ENCODE measurements around the gene ARL3. TPM values are rescaled to one million over a fixed set of nuclear protein-coding genes. Genes with fewer than 3 reads are reported as not detected.

ARL3 gene
- total and polyA plus RNA-seq, 2 experiments from 2014 or later, result 8.5 to 22.6 TPM

- H4K20me1 ChIP-seq (replicated peaks; ENCODE audit: insufficient read depth), result peaks cover 7% of the 10 kb centered on the region; the same call in 1 of the 2 replicates
- DNase-seq (ENCODE audit: low spot score), result peak; percentile 99
- 0 out of 2 replicates have a peak, but pooled peaks cover 3% of the 10 kb centered on the region for H3K27me3 ChIP-seq (ENCODE audit: insufficient read depth)
- Mint-ChIP-seq H3K4me3 (peak overlapping the region; percentile 84), H3K36me3 (ENCODE audit: low read depth) (no peaks in the 10 kb centered on the region; the same call in 2 of the 3 replicates), H3K9me3 (no peaks in the 10 kb centered on the region), H3K4me1 (peaks cover 16% of the 10 kb centered on the region), H3K27ac (peak overlapping the region; percentile 88), H3K27me3 (ENCODE audit: insufficient read depth, low read depth, poor library complexity) (peaks cover 16% of the 10 kb centered on the region)
- peaks cover 21% of the 10 kb centered on the region for H3K79me2 ChIP-seq (replicated peaks; ENCODE audit: insufficient read depth)
- H3K36me3 ChIP-seq (ENCODE audit: insufficient read depth), result no peaks in the 10 kb centered on the region
- no peaks in the 10 kb centered on the region for H3K9me2 ChIP-seq (ENCODE audit: insufficient read depth)
- peaks cover 12% of the 10 kb centered on the region for H3K4me1 ChIP-seq (ENCODE audit: insufficient read depth)
- peak overlapping the region; percentile 95 for H3K4me2 ChIP-seq
- peak overlapping the region; percentile 9; the same call in 1 of the 2 replicates for H2AFZ ChIP-seq
- ATAC-seq, result peak; percentile 64
- peaks cover 17% of the 10 kb centered on the region for H3F3A ChIP-seq (replicated peaks; ENCODE audit: low read depth)
- TF ChIP-seq CREB1 (CRISPR knock-in tag; IDR thresholded peaks at IDR 0.05; ENCODE audit: low read depth) (peak; percentile 52), POLR2AphosphoS5 (IDR thresholded peaks at IDR 0.05; ENCODE audit: low read depth) (peak; percentile 59), JUNB (IDR thresholded peaks at IDR 0.05; ENCODE audit: unreplicated experiment) (no peak)
- H3K27ac ChIP-seq (ENCODE audit: low read depth), result peak overlapping the region; percentile 92
- H3K4me3 ChIP-seq, result peak overlapping the region; percentile 86
Measured at GRCh38 chr10:102641880-102642735, 72.1 kb downstream of the ARL3 start.

- H3K27me3 Mint-ChIP-seq (ENCODE audit: insufficient read depth, low read depth, poor library complexity), result peaks cover 17% of the 10 kb centered on the region
- H2AFZ ChIP-seq, result peak overlapping the region; percentile 9; the same call in 1 of the 2 replicates
- peak overlapping the region; percentile 86 for H3K4me2 ChIP-seq
- ATAC-seq (no peak), DNase-seq (ENCODE audit: low spot score) (no peak)
- peaks cover 4% of the 10 kb centered on the region for H3K4me1 ChIP-seq (ENCODE audit: insufficient read depth)
- H3K9me3 Mint-ChIP-seq, result no peaks in the 10 kb centered on the region; the same call in 1 of the 3 replicates
- H3K27ac ChIP-seq (ENCODE audit: low read depth), result peak overlapping the region; percentile 68; the same call in 1 of the 2 replicates
- peaks cover 10% of the 10 kb centered on the region for H3K4me1 Mint-ChIP-seq
- H3K27ac Mint-ChIP-seq, result peak overlapping the region; percentile 88
- peak overlapping the region; percentile 84 for H3K4me3 Mint-ChIP-seq
- H3K36me3 ChIP-seq (ENCODE audit: insufficient read depth), result no peaks in the 10 kb centered on the region
- 0 out of 2 replicates have a peak, but pooled peaks cover 3% of the 10 kb centered on the region for H3K27me3 ChIP-seq (ENCODE audit: insufficient read depth)
- H3K9me2 ChIP-seq (ENCODE audit: insufficient read depth), result no peaks in the 10 kb centered on the region
- peaks cover 14% of the 10 kb centered on the region for H3K79me2 ChIP-seq (replicated peaks; ENCODE audit: insufficient read depth)
- peak overlapping the region; percentile 86 for H3K4me3 ChIP-seq
- no peaks in the 10 kb centered on the region; the same call in 1 of the 2 replicates for H4K20me1 ChIP-seq (replicated peaks; ENCODE audit: insufficient read depth)
- no peaks in the 10 kb centered on the region; the same call in 2 of the 3 replicates for H3K36me3 Mint-ChIP-seq (ENCODE audit: low read depth)
- peaks cover 22% of the 10 kb centered on the region for H3F3A ChIP-seq (replicated peaks; ENCODE audit: low read depth)
- no peak for TF ChIP-seq ZNF331 (CRISPR knock-in tag; IDR thresholded peaks at IDR 0.05; ENCODE audit: low read depth)
Measured at GRCh38 chr10:102641402-102641801, 72.8 kb downstream of the ARL3 start.

GRCh38 chr10:102639537-102639936, 74.7 kb downstream of the ARL3 start:
- Mint-ChIP-seq H3K27me3 (ENCODE audit: insufficient read depth, low read depth, poor library complexity) (peaks cover 6% of the 10 kb centered on the region), H3K4me1 (peaks cover 16% of the 10 kb centered on the region), H3K36me3 (ENCODE audit: low read depth) (no peaks in the 10 kb centered on the region; the same call in 2 of the 3 replicates), H3K9me3 (no peaks in the 10 kb centered on the region; the same call in 1 of the 3 replicates), H3K4me3 (no peak overlapping the region), H3K27ac (no peak overlapping the region)
- Histone ChIP-seq H3K27me3 (ENCODE audit: insufficient read depth) (0 out of 2 replicates have a peak, but pooled peaks cover 1% of the 10 kb centered on the region), H3K36me3 (ENCODE audit: insufficient read depth) (no peaks in the 10 kb centered on the region), H3K79me2 (replicated peaks; ENCODE audit: insufficient read depth) (no peaks in the 10 kb centered on the region; the same call in 1 of the 2 replicates), H4K20me1 (replicated peaks; ENCODE audit: insufficient read depth) (no peaks in the 10 kb centered on the region), H3F3A (replicated peaks; ENCODE audit: low read depth) (peaks cover 18% of the 10 kb centered on the region), H3K4me2 (no peak overlapping the region), H3K4me1 (ENCODE audit: insufficient read depth) (peaks cover under 1% of the 10 kb centered on the region; the same call in 1 of the 2 replicates), H2AFZ (no peak overlapping the region), H3K9me2 (ENCODE audit: insufficient read depth) (no peaks in the 10 kb centered on the region), H3K27ac (ENCODE audit: low read depth) (no peak overlapping the region), H3K4me3 (no peak overlapping the region)
- no peak for DNase-seq (ENCODE audit: low spot score)
- no peak for ATAC-seq
- no peak for TF ChIP-seq EZH2phosphoT487 (IDR thresholded peaks at IDR 0.05; ENCODE audit: unreplicated experiment)
- TF ChIP-seq CREB1 (CRISPR knock-in tag; IDR thresholded peaks at IDR 0.05; ENCODE audit: low read depth), result no peak
- TF ChIP-seq ETS1 (IDR thresholded peaks at IDR 0.05), result no peak
- TF ChIP-seq STAT1 (IDR thresholded peaks at IDR 0.05; ENCODE audit: unreplicated experiment), result no peak
- no peak for TF ChIP-seq JUNB (IDR thresholded peaks at IDR 0.05; ENCODE audit: unreplicated experiment)
- no peak for TF ChIP-seq NANOG (IDR thresholded peaks at IDR 0.05; ENCODE audit: borderline replicate concordance)
